SU-DHL-6 (cell line): ENCODE data around the gene CNTN4.

Experiments used
- EZH2phosphoT487 ChIP-seq: fragments of 200-600 bp; sonication (generic), shearing (Covaris generic); conservative IDR thresholded peaks from 2 replicates; pipeline ENCODE4 v1.6.1; 2018; ENCODE audit warnings: mild to moderate bottlenecking, antibody characterized with exemption, low read length, moderate library complexity, mixed read lengths
- TF ChIP-seq, protein P1 (sequence below): fragments of 200-600 bp; sonication (generic); IDR thresholded peaks from one replicate; pipeline ENCODE4 v1.5.1; 2017; ENCODE audit warnings: antibody characterized with exemption, mild to moderate bottlenecking, low read length, moderate library complexity; ENCODE audit not compliant: insufficient read depth, poor library complexity, severe bottlenecking

DNA sequence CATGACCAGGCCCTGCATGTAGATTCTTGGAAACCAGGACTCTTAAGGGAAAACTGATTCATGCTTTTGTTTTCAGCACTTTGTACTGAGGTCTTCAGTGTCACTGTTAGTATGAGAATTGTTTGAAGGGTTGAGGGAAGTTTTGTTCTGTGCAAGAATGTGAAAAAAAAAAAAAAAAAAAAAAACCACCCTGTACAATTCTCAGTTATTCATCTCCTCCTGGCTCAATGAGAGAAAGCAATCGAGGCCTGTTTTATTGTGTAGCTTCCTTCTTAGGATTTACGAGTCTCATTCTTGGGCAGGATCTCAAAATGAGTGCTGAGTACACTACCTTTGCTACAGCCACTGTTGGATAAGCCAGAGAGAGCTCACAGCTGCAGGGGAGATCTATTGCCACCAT is 469.5 kb downstream of the CNTN4 start:
- TF ChIP-seq, protein P1, sequence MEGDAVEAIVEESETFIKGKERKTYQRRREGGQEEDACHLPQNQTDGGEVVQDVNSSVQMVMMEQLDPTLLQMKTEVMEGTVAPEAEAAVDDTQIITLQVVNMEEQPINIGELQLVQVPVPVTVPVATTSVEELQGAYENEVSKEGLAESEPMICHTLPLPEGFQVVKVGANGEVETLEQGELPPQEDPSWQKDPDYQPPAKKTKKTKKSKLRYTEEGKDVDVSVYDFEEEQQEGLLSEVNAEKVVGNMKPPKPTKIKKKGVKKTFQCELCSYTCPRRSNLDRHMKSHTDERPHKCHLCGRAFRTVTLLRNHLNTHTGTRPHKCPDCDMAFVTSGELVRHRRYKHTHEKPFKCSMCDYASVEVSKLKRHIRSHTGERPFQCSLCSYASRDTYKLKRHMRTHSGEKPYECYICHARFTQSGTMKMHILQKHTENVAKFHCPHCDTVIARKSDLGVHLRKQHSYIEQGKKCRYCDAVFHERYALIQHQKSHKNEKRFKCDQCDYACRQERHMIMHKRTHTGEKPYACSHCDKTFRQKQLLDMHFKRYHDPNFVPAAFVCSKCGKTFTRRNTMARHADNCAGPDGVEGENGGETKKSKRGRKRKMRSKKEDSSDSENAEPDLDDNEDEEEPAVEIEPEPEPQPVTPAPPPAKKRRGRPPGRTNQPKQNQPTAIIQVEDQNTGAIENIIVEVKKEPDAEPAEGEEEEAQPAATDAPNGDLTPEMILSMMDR, result no peak
- TF ChIP-seq EZH2phosphoT487, result no peak
